Mucosa of rectum (tissue), 2 donors: ENCODE measurements around the gene TNFRSF11A.

Experiments used
- H3K27ac ChIP-seq, 2 donors: one replicate each; pipeline ENCODE4 v1.7.0; 2013; ENCODE audit warnings: inconsistent platforms in 2 of 2, low read depth in 2 of 2, low read length in 2 of 2
- H3K27me3 ChIP-seq, 2 donors: one replicate each; pipeline ENCODE4 v1.7.0; 2013; ENCODE audit warnings: low read length in 2 of 2; ENCODE audit not compliant: control insufficient read depth in 2 of 2, insufficient read depth in 2 of 2
- H3K36me3 ChIP-seq, 2 donors: one replicate each; pipeline ENCODE4 v1.7.0; 2013; ENCODE audit warnings: low read length in 2 of 2; ENCODE audit not compliant: control insufficient read depth in 2 of 2, insufficient read depth in 2 of 2
- H3K4me1 ChIP-seq, 2 donors: one replicate each; pipeline ENCODE4 v1.7.0; 2013; ENCODE audit warnings: low read length in 2 of 2, mild to moderate bottlenecking in 1 of 2; ENCODE audit not compliant: control insufficient read depth in 2 of 2, insufficient read depth in 2 of 2
- H3K4me3 ChIP-seq, 2 donors: one replicate each; pipeline ENCODE4 v1.7.0; 2013; ENCODE audit warnings: low read length in 2 of 2
- H3K9ac ChIP-seq, 2 donors: one replicate each; pipeline ENCODE4 v1.7.0; 2013; ENCODE audit warnings: low read length in 2 of 2, low read depth in 1 of 2, mild to moderate bottlenecking in 1 of 2
- H3K9me3 ChIP-seq, 2 donors: one replicate each; pipeline ENCODE4 v1.7.0; 2013; ENCODE audit warnings: low read length in 2 of 2; ENCODE audit not compliant: control insufficient read depth in 2 of 2
- donor health status: healthy.
- donor health status: Normal muscosa, but diverticular disease.

TNFRSF11A gene

DNA sequence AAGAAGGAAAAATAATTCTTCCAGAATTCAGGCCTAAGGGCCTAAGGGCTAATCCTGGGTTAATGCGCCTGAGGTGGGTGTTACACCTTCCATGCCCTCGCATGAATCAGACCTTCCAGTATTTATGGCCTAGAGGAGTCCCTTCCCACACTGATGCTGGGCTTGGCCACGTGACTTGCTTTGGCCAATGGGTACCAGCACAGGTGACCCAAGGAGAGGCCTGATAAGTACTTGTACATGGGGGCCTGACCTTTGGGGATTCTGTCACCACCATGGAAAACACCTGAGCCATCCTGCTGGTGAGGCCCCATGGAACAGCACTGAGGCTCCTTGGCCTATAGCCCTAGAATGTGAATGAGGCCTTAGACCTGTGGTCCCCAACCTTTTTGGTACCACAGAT is 79.8 kb downstream of the TNFRSF11A start:
- Histone ChIP-seq H3K36me3 (no peaks in the 10 kb centered on the region), H3K27me3 (no peaks in the 10 kb centered on the region), H3K9me3 (no peaks in the 10 kb centered on the region), H3K27ac (no peak overlapping the region), H3K4me1 (peaks cover 1 to 3% of the 10 kb centered on the region in 2 donors), H3K4me3 (no peak overlapping the region), H3K9ac (no peak overlapping the region)

- no peak overlapping the region for H3K9ac ChIP-seq
- H3K36me3 ChIP-seq, result no peaks in the 10 kb centered on the region
- H3K4me3 ChIP-seq, result no peak overlapping the region
- H3K9me3 ChIP-seq, result no peaks in the 10 kb centered on the region
- no peaks in the 10 kb centered on the region for H3K4me1 ChIP-seq
- no peaks in the 10 kb centered on the region for H3K27me3 ChIP-seq
- H3K27ac ChIP-seq, result no peak overlapping the region
Measured at GRCh38 chr18:62407660-62408059, 82.5 kb downstream of the TNFRSF11A start.

GRCh38 chr18:62409821-62410220 is 84.7 kb downstream of the TNFRSF11A start:
- no peak overlapping the region for H3K9ac ChIP-seq
- H3K27ac ChIP-seq, result no peak overlapping the region
- no peaks in the 10 kb centered on the region for H3K36me3 ChIP-seq
- H3K27me3 ChIP-seq, result no peaks in the 10 kb centered on the region
- no peaks in the 10 kb centered on the region for H3K9me3 ChIP-seq
- no peak overlapping the region for H3K4me3 ChIP-seq
- no peaks in the 10 kb centered on the region for H3K4me1 ChIP-seq

- H3K9ac ChIP-seq, result no peak overlapping the region
- no peak overlapping the region for H3K4me3 ChIP-seq
- no peak overlapping the region for H3K27ac ChIP-seq
- H3K27me3 ChIP-seq, result no peaks in the 10 kb centered on the region
- H3K4me1 ChIP-seq, result no peaks in the 10 kb centered on the region
- H3K9me3 ChIP-seq, result no peaks in the 10 kb centered on the region
- no peaks in the 10 kb centered on the region for H3K36me3 ChIP-seq
Measured at GRCh38 chr18:62412231-62412979, 87.3 kb downstream of the TNFRSF11A start.

GRCh38 chr18:62413206-62413605 is 88.1 kb downstream of the TNFRSF11A start:
- Histone ChIP-seq H3K36me3 (no peaks in the 10 kb centered on the region), H3K9ac (no peak overlapping the region), H3K27ac (no peak overlapping the region), H3K4me1 (no peaks in the 10 kb centered on the region), H3K27me3 (no peaks in the 10 kb centered on the region), H3K9me3 (no peaks in the 10 kb centered on the region), H3K4me3 (no peak overlapping the region)

- Histone ChIP-seq H3K9me3 (no peaks in the 10 kb centered on the region), H3K9ac (no peak overlapping the region), H3K27ac (no peak overlapping the region), H3K4me1 (peaks cover 0 to 19% of the 10 kb centered on the region in 2 donors), H3K4me3 (no peak overlapping the region), H3K27me3 (no peaks in the 10 kb centered on the region), H3K36me3 (no peaks in the 10 kb centered on the region)
Measured at GRCh38 chr18:62418258-62418657, 93.1 kb downstream of the TNFRSF11A start.

- peak overlapping the region; percentile 81 to 89 for H3K27ac ChIP-seq
- H3K4me1 ChIP-seq, result peaks cover 0 to 19% of the 10 kb centered on the region in 2 donors
- peak overlapping the region; percentile 49 to 54 for H3K9ac ChIP-seq
- H3K27me3 ChIP-seq, result no peaks in the 10 kb centered on the region
- no peaks in the 10 kb centered on the region for H3K9me3 ChIP-seq
- no peaks in the 10 kb centered on the region for H3K36me3 ChIP-seq
- peak overlapping the region; percentile 59 to 76 for H3K4me3 ChIP-seq
Measured at GRCh38 chr18:62420151-62420512, 95.0 kb downstream of the TNFRSF11A start.

- peak overlapping the region; percentile 49 to 54 for H3K9ac ChIP-seq
- H3K27ac ChIP-seq, result peak overlapping the region; percentile 81 to 89
- no peaks in the 10 kb centered on the region for H3K9me3 ChIP-seq
- H3K4me1 ChIP-seq, result peaks cover under 1 to 21% of the 10 kb centered on the region in 2 donors
- no peaks in the 10 kb centered on the region for H3K36me3 ChIP-seq
- H3K4me3 ChIP-seq, result peak overlapping the region; percentile 59 to 76
- no peaks in the 10 kb centered on the region for H3K27me3 ChIP-seq
Measured at GRCh38 chr18:62420513-62421209, 95.6 kb downstream of the TNFRSF11A start.

DNA sequence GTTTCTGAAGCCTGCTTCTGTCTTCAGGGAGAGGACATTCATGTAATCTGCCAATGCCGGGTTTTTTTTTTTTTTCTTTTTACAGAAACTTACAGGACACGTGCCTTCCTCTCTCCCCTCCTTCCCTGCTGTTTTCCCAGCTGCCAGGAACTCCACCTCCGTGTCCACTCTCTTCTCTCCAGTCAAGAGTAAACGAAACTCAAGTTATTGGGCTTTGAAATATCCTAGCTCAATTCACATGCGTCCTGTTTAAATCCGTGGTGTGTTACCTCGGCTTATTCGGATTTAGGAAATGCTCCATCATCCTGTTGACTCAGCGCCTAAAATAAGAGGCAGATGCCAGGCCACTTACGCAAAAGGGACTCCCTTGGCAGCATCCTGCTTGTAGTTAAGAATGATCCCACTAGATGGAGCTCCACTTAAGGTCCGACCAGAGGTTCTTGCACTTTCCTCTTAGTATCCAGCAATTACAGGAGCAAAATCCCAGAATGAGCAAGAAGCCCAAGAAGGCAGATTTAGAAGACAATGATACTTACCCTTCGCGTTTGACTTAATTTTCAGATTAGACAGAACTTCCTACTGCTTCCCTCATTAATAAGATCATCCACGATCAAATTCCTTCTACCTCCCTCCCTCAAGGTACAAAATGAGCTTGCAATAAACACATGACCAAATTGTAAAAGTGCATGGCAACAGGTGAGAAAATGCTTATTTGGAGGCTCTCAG is 100.5 kb downstream of the TNFRSF11A start:
- H3K36me3 ChIP-seq, result no peaks in the 10 kb centered on the region
- H3K4me3 ChIP-seq, result peak overlapping the region; percentile 38 to 59
- H3K4me1 ChIP-seq, result peaks cover 5 to 15% of the 10 kb centered on the region in 2 donors
- peak overlapping the region in 1 of 2 donors; percentile 43 for H3K27ac ChIP-seq
- H3K27me3 ChIP-seq, result no peaks in the 10 kb centered on the region
- peaks cover 0 to 3% of the 10 kb centered on the region in 2 donors for H3K9me3 ChIP-seq
- H3K9ac ChIP-seq, result peak overlapping the region in 1 of 2 donors; percentile 5

- H3K4me3 ChIP-seq, result no peak overlapping the region
- peaks cover 5 to 12% of the 10 kb centered on the region in 2 donors for H3K4me1 ChIP-seq
- H3K36me3 ChIP-seq, result no peaks in the 10 kb centered on the region
- H3K9ac ChIP-seq, result no peak overlapping the region
- H3K9me3 ChIP-seq, result peaks cover 0 to 3% of the 10 kb centered on the region in 2 donors
- no peaks in the 10 kb centered on the region for H3K27me3 ChIP-seq
- no peak overlapping the region for H3K27ac ChIP-seq
Measured at GRCh38 chr18:62426191-62426488, 101.0 kb downstream of the TNFRSF11A start.
